ENCODE results near the gene SLIT3.

DNA sequence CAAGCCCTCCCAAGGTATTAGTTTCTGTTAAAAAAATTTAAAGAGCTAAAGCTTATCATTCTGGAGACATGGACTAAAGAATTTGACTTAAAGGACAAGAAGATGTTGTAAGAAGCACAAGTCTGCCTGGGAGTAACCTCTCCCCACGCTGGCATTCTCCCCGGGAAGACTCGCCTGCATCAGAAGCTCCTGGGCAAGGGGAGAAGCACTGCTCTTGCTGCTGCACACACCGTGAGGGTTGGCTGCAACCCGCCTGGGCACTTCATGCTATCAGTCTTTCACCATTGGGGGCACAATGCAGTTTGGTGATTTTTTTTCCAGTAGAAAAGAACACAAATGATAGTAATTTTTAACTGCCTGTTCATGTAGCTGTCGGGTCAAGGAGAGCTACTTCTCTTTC, 529.3 kb downstream of the SLIT3 start:
- TF ChIP-seq POLR2A (IDR thresholded peaks at IDR 0.05; ENCODE audit: low read length), result no peak
- no peak for TF ChIP-seq GATA1 (IDR thresholded peaks at IDR 0.05; ENCODE audit: low read depth, low read length)

Data from erythroblast (primary cell).